Stomach (tissue), 9 donors: ENCODE measurements around the gene PMEPA1. TPM values are rescaled to one million over a fixed set of nuclear protein-coding genes. Genes with fewer than 3 reads are reported as not detected.

Source experiments
- DNase-seq, 2 donors: peaks; one replicate each; pipeline versions ENCODE4 v3.0.0 to v3.0.0-alpha.2; 2013 to 2019
- H3K27ac ChIP-seq, 5 donors: fragments of 200-600 bp in 4 of 5; sonication (generic) in 4 of 5; one replicate each; pipeline ENCODE4 v1.5.1; 2013 to 2019; ENCODE audit warnings: mild to moderate bottlenecking in 1 of 5, moderate library complexity in 1 of 5
- H3K27me3 ChIP-seq, 3 donors: fragments of 200-600 bp; sonication (generic); one replicate each; pipeline ENCODE4 v1.5.1; 2017 to 2019; ENCODE audit warnings: mixed run types in 1 of 3
- H3K36me3 ChIP-seq, 4 donors: fragments of 200-600 bp; sonication (generic); 1 replicate in 3 of 4; 2 replicates in 1 of 4; pipeline ENCODE4 v1.5.1; 2016 to 2019
- H3K4me1 ChIP-seq, 4 donors: fragments of 200-600 bp; sonication (generic); one replicate each; pipeline ENCODE4 v1.5.1; 2016 to 2019
- H3K4me3 ChIP-seq, 4 donors: fragments of 200-600 bp; sonication (generic) in 3 of 4; one replicate each; pipeline ENCODE4 v1.5.1; 2016 to 2019; ENCODE audit warnings: mild to moderate bottlenecking in 1 of 4
- H3K9me3 ChIP-seq, 4 donors: fragments of 200-600 bp; sonication (generic); one replicate each; pipeline ENCODE4 v1.5.1; 2016 to 2019
- CTCF ChIP-seq, 7 experiments: fragments of 450-650 bp in 4 of 7; fragments of 200-600 bp in 3 of 7; sonication (generic) in 3 of 7; IDR thresholded peaks; one replicate each; pipeline ENCODE4 v1.5.1; 2016 to 2019; ENCODE audit warnings: antibody characterized with exemption in 7 of 7, control low read depth in 2 of 7, mild to moderate bottlenecking in 1 of 7
- EP300 ChIP-seq: sonication (generic); formaldehyde crosslinking; IDR thresholded peaks from one replicate; pipeline ENCODE4 v1.6.1; 2017; ENCODE audit warnings: antibody characterized with exemption
- POLR2A ChIP-seq, 4 donors: fragments of 450-650 bp; IDR thresholded peaks; one replicate each; pipeline ENCODE4 v1.6.1; 2016; ENCODE audit warnings: antibody characterized with exemption in 4 of 4, control low read depth in 2 of 4, mild to moderate bottlenecking in 1 of 4, moderate library complexity in 1 of 4
- POLR2AphosphoS5 ChIP-seq, 3 donors: sonication (generic); formaldehyde crosslinking; IDR thresholded peaks; one replicate each; pipeline ENCODE4 v1.6.1; 2016; ENCODE audit warnings: antibody characterized with exemption in 3 of 3
- WGBS, 5 donors: extraction: QIAGEN DNeasy Blood & Tissue Kit in 3 of 5; methylation state at CpG; one replicate each; pipeline versions ENCODE4 v1.1.5 to v1.1.7; 2013 to 2018; 5-methylcytosine and 5-hydroxymethylcytosine counted together
- intact Hi-C: fragments of 100-400 bp; cut with DNase I; formaldehyde crosslinking; loops from one replicate; pipeline ENCODE4 v1.15.1; 2023; ENCODE audit warnings: low total_unique reads
- polyA plus RNA-seq, 3 donors: library from polyadenylated mRNA; stranded (reverse); fragments of 200-250 nt; gene quantifications; one replicate each; pipeline ENCODE4 v1.2.3, GENCODE V29; 2013
- total RNA-seq, 5 donors: library from RNA; depleted of rRNA; stranded (reverse); fragments of >200 nt; gene quantifications; one replicate each; pipeline versions ENCODE4 v1.1.0 to v1.2.3, GENCODE V29; 2014 to 2016
- donor health status: healthy with polysubstance abuse.
- donor health status: Bipolar disorder and iron deficiency.
- donor health status: healthy.

PMEPA1 gene
- total and polyA plus RNA-seq, 8 donors = 5.3 to 17.2 (median 8.0) TPM; not detected in 1

DNA sequence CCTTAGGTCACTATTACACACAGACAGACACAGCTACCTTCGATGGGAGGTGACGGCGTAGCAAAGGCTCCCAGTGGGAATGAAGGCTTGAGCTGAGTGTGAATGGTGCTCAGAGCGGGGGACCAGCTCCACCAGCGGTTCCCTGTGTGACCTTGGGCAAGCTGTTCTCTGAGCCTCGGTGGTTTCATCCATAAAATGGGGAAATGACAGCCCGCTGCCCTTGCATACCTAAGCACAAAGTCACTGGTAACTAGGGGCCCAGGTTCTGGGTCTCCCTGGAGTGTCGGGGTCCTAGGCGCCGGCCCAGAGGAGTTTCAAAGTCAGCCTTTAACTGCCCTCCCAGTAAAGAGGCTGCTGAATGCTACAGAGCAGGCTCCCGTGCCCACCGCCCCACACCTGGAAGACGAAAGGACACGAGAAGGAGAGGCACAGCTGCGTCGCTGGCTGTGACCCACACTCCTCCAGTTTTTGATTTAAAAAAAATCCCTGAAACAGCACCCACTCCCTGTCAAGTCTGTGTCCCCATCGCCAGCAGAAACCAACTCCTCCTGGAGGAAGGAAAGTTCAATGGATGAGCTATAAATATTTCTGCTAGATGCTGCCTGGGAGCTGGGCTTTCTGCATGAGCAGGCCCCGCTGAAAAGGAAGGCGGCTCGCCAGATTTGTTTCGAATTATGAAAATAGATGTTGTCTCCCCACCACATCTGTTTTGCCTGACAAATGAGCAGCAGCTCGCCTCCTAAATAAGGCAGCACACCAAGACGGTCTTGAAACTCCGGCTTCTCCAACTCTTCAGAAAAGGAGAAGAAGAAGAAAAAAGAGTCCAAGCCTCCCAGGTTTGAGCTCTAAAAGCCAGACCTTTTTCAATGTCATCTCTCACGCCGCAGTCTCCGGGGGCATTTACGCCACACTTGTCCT, 27.4 kb downstream of the PMEPA1 start:
- Histone ChIP-seq H3K9me3 (no peaks in the 10 kb centered on the region), H3K36me3 (no peaks in the 10 kb centered on the region), H3K4me3 (no peak overlapping the region), H3K27ac (peak overlapping the region in 4 of 5 donors; percentile 14 to 52 (median 46)), H3K4me1 (peaks cover 8 to 61% (median 27%) of the 10 kb centered on the region in 4 donors), H3K27me3 (no peaks in the 10 kb centered on the region)
- peak in 1 of 2 donors; percentile 80 for DNase-seq
- no peak for TF ChIP-seq EP300
- no peak for TF ChIP-seq POLR2AphosphoS5 (IDR thresholded peaks at IDR 0.05)
- no peak for TF ChIP-seq CTCF (IDR thresholded peaks at IDR 0.05)
- TF ChIP-seq POLR2A (IDR thresholded peaks at IDR 0.05) = no peak
- intact Hi-C loops = no loop called here
- 67 to 89% (median 80%) methylated on average over 19 to 28 of the region's 28 CpGs for WGBS, 5 donors

DNA sequence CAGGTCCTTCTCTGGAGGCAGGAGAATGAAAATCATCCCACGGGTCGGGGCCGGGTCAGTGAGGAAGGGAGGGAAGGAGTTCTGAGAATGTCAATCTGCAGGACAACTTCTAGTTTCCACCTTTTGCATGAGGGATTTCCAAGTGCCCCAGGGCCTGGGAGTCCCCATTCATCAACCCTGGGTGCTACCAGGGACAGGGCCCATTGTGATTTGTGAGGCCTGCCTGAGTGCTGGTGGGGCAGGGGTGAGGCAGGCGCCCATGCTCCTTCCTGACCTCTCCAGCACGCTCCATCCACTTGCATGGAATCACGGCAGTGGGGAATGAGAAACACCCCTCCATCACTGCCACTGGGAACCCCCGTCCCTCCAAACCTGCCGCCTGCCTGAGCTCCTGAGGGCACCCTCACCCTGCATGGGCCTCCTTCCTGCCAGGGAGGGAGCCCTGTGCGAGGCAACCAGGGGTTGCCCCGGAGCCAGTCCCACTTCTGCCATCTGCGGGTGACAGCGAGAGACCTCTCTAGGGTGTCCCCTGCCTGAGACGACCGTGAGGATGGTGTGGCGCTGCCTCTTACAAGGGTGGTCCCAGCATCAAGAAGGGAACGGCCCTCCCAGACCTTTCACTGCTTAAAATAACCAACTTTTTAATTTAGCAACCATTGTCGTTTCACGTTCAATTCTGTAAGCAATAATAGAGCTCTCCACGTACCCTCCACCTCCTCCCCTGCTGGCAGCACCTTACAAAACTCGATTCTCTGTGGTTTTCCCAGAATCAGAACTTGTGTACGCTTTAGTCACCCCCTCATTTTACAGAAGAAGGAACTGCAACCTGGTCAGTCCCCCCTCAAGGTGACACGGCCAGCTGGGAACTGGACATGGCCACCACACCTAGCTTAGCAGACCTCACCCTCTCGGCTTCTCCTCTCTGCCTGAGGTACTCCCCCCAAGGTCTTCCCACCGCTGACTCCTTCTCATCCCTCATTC, 28.6 kb downstream of the PMEPA1 start:
- 77 to 84% (median 83%) methylated on average over 20 to 24 of the region's 24 CpGs for WGBS, 5 donors
- H3K27me3 ChIP-seq = no peaks in the 10 kb centered on the region
- H3K4me3 ChIP-seq = no peak overlapping the region
- H3K9me3 ChIP-seq = no peaks in the 10 kb centered on the region
- no peak for DNase-seq
- peak overlapping the region in 1 of 5 donors; percentile 50 for H3K27ac ChIP-seq
- intact Hi-C loops = no loop called here
- H3K36me3 ChIP-seq = no peaks in the 10 kb centered on the region
- H3K4me1 ChIP-seq = peaks cover 0 to 61% (median 26%) of the 10 kb centered on the region in 4 donors
- TF ChIP-seq POLR2AphosphoS5 (IDR thresholded peaks at IDR 0.05) (no peak), EP300 (no peak), CTCF (IDR thresholded peaks at IDR 0.05) (no peak), POLR2A (IDR thresholded peaks at IDR 0.05) (no peak)

DNA sequence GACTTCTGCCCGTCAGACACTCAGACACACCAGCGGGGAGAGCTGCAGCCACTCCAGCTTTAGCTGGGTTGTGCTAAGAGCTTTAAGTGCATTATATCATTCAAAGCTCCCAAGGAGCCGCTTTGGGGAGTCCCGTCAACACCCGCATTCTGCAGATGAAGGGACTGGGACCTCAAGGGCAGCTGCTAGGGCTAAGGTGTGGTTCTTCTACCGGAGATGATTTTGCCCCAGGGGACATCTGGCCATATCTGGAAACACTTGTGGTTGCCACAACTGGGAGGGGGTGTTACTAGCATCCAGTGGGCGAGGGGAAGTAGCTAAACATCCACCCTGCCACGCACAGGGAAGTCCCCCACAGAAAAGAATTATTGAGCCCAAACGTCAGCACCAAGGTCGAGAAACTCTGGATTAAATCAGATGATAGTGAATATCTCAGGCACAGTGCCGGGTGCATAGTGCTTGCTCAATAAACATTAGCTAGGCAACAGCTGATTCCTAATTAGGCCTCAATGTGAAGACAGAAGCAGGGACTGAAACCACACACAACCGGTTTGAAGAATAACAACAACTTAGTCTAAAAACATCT, 29.6 kb downstream of the PMEPA1 start:
- Histone ChIP-seq H3K36me3 (no peaks in the 10 kb centered on the region), H3K9me3 (no peaks in the 10 kb centered on the region), H3K27ac (peak overlapping the region in 1 of 5 donors; percentile 50), H3K4me1 (peaks cover 0 to 62% (median 26%) of the 10 kb centered on the region in 4 donors), H3K4me3 (no peak overlapping the region), H3K27me3 (no peaks in the 10 kb centered on the region)
- intact Hi-C loops = no loop called here
- 59 to 69% (median 66%) methylated on average over 12 of the region's 12 CpGs for WGBS, 5 donors
- no peak for DNase-seq
- TF ChIP-seq POLR2A (IDR thresholded peaks at IDR 0.05) (no peak), EP300 (no peak), CTCF (IDR thresholded peaks at IDR 0.05) (no peak), POLR2AphosphoS5 (IDR thresholded peaks at IDR 0.05) (no peak)

- TF ChIP-seq POLR2A (IDR thresholded peaks at IDR 0.05) = no peak
- no peak for TF ChIP-seq POLR2AphosphoS5 (IDR thresholded peaks at IDR 0.05)
- TF ChIP-seq EP300 = no peak
- TF ChIP-seq CTCF (IDR thresholded peaks at IDR 0.05) = no peak
- Histone ChIP-seq H3K9me3 (no peaks in the 10 kb centered on the region), H3K4me1 (peaks cover 0 to 54% (median 17%) of the 10 kb centered on the region in 4 donors), H3K27ac (no peak overlapping the region), H3K4me3 (no peak overlapping the region), H3K36me3 (no peaks in the 10 kb centered on the region), H3K27me3 (no peaks in the 10 kb centered on the region)
- WGBS, 5 donors = 76 to 95% (median 84%) methylated on average over 6 of the region's 6 CpGs
- no peak for DNase-seq
- intact Hi-C loops = no loop called here
These were observed 30.7 kb downstream of the PMEPA1 start for GRCh38 chr20:57679113-57679512.
